Endothelial cell of umbilical vein (primary cell): ENCODE data around the gene CD68.

Experiments used
- EZH2 ChIP-seq: IDR thresholded peaks from 2 replicates; pipeline ENCODE4 v1.6.1; 2012; ENCODE audit warnings: borderline replicate concordance, low read depth, mild to moderate bottlenecking, moderate library complexity, low read length, inconsistent platforms; ENCODE audit not compliant: severe bottlenecking
- MYC ChIP-seq: IDR thresholded peaks from one replicate; pipeline ENCODE4 v1.6.1; 2011; ENCODE audit warnings: mild to moderate bottlenecking, low read depth, low read length
- POLR2A ChIP-seq: IDR thresholded peaks from 2 replicates; pipeline ENCODE4 v1.6.1; 2012; ENCODE audit warnings: low read depth, mild to moderate bottlenecking, control low read depth, low read length
- POLR2AphosphoS5 ChIP-seq: IDR thresholded peaks from 2 replicates; pipeline ENCODE4 v1.6.1; 2012; ENCODE audit warnings: low read depth, mild to moderate bottlenecking, control low read depth, low read length, moderate library complexity; ENCODE audit not compliant: insufficient read depth
- TF ChIP-seq, protein P1 (sequence below): IDR thresholded peaks from 2 replicates; pipeline ENCODE4 v1.6.1; 2011; ENCODE audit not compliant: insufficient read depth, insufficient read length
- TF ChIP-seq, protein P2 (sequence below), 2 donors: IDR thresholded peaks; 1 replicate in 1 of 2; 2 replicates in 1 of 2; pipeline ENCODE4 v1.5.1; 2011; ENCODE audit warnings: low read length in 2 of 2, mild to moderate bottlenecking in 2 of 2, moderate library complexity in 2 of 2, control low read depth in 1 of 2, inconsistent platforms in 1 of 2, low read depth in 1 of 2; ENCODE audit not compliant: insufficient read depth in 1 of 2; ENCODE audit errors: extremely low read depth in 1 of 2

DNA sequence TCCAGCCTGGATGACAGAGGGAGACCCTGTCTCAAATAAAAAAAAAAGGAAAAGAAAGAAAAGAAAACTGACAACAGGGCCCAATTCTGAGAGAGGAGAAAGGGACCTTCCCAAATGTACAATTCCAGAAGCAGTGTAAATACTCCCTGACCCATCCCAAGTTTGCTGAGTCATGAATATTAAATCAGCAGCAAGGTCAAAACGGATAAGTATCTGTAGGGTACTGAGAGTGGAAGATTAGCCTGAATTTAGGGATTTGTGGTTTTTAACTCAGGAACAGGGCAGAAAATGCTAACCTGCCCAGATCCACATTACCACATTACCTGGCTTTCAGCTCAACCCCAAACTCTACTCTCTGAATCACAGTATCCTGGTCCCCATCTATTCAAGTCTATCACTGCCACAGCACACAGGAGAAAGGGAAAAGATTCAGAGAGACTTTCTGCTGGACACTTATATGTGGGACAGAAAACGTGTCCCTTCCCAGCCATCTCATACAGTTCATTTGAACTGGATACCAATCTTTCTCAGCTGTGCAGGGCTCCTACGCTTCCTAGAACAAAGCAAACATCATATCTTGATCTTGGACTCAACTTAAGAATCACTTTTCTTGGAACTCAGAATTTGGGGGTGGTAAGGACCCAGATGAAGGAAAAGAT lies 32.3 kb downstream of the CD68 start:
- TF ChIP-seq, protein P1, sequence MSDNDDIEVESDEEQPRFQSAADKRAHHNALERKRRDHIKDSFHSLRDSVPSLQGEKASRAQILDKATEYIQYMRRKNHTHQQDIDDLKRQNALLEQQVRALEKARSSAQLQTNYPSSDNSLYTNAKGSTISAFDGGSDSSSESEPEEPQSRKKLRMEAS: no peak
- no peak for TF ChIP-seq EZH2
- TF ChIP-seq POLR2AphosphoS5: no peak
- TF ChIP-seq, protein P2, sequence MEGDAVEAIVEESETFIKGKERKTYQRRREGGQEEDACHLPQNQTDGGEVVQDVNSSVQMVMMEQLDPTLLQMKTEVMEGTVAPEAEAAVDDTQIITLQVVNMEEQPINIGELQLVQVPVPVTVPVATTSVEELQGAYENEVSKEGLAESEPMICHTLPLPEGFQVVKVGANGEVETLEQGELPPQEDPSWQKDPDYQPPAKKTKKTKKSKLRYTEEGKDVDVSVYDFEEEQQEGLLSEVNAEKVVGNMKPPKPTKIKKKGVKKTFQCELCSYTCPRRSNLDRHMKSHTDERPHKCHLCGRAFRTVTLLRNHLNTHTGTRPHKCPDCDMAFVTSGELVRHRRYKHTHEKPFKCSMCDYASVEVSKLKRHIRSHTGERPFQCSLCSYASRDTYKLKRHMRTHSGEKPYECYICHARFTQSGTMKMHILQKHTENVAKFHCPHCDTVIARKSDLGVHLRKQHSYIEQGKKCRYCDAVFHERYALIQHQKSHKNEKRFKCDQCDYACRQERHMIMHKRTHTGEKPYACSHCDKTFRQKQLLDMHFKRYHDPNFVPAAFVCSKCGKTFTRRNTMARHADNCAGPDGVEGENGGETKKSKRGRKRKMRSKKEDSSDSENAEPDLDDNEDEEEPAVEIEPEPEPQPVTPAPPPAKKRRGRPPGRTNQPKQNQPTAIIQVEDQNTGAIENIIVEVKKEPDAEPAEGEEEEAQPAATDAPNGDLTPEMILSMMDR (IDR thresholded peaks at IDR 0.05; ENCODE audit: extremely low read depth in 1 of 2, insufficient read depth in 1 of 2, low read depth in 1 of 2, low read length in 2 of 2): no peak
- TF ChIP-seq POLR2A: no peak
- TF ChIP-seq MYC: no peak
